Measurements from ENCODE around the gene SBNO2. TPM values are rescaled to one million over a fixed set of nuclear protein-coding genes. Genes with fewer than 3 reads are reported as not detected.
A peak's percentile ranks its signal among the peaks of the same experiment; 100 is the strongest.

Gene SBNO2
- total RNA-seq, 2 donors from 2014 or later: 65.5 to 77.1 TPM

DNA sequence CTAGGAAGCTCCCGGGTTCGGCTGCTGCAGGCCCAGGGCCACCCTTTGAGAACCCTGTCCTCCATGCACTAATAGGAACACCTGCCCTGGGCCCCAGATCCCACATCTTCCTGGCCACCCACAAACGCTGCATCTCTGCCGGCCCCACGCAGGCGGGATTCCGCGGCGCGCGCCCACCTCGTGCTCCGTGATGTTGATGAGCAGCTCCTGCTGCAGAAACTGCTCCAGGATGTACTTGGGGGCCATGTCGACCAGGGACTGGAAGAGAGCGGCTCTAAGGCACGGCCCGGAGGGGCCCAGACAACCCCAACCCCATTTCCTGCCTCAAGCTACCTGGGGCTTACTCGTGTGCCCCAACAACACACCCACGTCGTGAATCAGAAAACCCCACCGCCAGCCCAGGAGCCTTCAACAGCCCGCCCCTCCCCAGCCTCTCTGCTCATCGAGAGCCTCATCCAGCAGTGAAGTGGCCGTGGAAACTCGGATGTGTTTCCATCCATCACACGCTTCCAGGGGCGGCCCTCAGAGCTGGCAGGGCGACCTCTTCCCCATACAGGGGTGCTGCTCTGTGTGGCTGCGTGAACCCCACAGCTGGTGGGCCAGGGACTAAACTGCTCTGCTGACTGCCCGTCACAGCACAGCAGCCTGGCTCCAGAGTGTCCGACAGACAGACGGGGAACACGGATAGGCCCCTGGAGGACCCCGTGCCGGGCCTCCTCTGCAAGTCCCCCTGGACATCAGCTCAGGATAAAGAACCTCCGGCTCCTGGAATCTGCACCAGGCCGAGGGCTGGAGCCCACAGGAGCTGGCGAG, 83.1 kb downstream of the SBNO2 start:
- no peak overlapping the region for H3K9ac ChIP-seq (ENCODE audit: low read depth in 2 of 2, low read length in 2 of 2)
- no peak overlapping the region for H3K4me3 ChIP-seq
- H3K27ac ChIP-seq: no peak overlapping the region
- TF ChIP-seq, protein P1, sequence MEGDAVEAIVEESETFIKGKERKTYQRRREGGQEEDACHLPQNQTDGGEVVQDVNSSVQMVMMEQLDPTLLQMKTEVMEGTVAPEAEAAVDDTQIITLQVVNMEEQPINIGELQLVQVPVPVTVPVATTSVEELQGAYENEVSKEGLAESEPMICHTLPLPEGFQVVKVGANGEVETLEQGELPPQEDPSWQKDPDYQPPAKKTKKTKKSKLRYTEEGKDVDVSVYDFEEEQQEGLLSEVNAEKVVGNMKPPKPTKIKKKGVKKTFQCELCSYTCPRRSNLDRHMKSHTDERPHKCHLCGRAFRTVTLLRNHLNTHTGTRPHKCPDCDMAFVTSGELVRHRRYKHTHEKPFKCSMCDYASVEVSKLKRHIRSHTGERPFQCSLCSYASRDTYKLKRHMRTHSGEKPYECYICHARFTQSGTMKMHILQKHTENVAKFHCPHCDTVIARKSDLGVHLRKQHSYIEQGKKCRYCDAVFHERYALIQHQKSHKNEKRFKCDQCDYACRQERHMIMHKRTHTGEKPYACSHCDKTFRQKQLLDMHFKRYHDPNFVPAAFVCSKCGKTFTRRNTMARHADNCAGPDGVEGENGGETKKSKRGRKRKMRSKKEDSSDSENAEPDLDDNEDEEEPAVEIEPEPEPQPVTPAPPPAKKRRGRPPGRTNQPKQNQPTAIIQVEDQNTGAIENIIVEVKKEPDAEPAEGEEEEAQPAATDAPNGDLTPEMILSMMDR (IDR thresholded peaks at IDR 0.05): no peak
- DNase-seq: no peak
- H3K4me1 ChIP-seq: peaks cover 13% of the 10 kb centered on the region
- H3K9me3 ChIP-seq: no peaks in the 10 kb centered on the region
- H3K36me3 ChIP-seq: peaks cover 5% of the 10 kb centered on the region
- intact Hi-C loops (cut with DNase I): no loop called here
- H3K27me3 ChIP-seq: no peaks in the 10 kb centered on the region

DNA sequence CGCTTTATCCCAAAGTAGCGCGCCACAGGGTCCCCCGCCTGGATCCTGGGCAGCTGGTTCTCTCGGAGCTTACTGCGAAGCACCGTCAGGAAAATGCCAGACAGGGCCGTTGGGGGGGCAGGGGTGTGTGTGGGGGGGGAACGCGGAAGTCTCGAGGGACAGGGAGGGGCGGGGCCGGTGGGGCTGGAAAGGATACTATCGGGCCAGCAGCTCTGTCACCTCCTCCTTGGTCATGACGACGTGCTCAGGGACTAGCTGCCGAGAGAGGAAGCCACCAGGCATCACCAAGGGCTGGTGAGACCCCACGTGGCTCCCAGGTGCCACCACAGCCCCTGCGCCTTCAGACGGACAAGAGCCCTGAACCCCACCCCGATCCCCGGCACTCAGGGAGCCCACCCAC, 84.2 kb downstream of the SBNO2 start:
- Histone ChIP-seq H3K36me3 (peaks cover 5% of the 10 kb centered on the region), H3K9me3 (no peaks in the 10 kb centered on the region), H3K4me1 (peaks cover 8% of the 10 kb centered on the region), H3K27me3 (no peaks in the 10 kb centered on the region), H3K4me3 (no peak overlapping the region), H3K27ac (no peak overlapping the region), H3K9ac (ENCODE audit: low read depth in 2 of 2, low read length in 2 of 2) (no peak overlapping the region)
- TF ChIP-seq, protein P1 (IDR thresholded peaks at IDR 0.05): no peak
- intact Hi-C loops (cut with DNase I): no loop called here
- no peak for DNase-seq

DNA sequence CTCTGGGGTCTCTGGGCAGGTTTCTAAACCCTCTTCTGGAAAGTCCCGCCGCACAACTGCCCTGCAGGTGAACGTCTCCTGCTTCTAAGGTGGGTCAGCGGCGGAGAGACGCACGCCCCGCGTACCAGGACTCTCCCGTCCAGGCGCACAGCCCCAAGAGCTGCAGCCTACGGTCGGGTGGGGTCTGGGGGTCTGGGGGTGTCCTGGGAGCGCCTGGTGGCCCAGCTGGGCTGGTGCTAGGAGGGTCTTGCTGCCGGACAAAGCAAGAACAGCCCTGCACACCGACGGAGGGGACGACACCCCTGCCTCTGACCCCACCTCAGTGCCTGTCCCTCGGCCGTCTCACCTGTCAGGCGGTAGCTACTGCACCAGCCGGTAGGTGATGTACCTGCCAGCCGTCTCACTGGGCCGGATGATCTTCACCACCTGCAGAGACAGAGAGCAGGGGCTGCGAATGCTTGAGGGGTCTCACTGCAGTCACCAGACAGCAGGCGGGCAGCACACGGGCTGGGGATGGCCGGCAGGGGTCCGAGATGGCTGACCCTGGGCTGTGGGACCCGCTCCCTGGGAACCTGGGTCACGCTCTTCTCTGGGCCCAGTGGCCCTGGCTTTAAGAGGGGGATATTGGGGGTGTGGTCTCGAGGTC, 84.8 kb downstream of the SBNO2 start:
- DNase-seq: no peak
- no peak overlapping the region for H3K4me3 ChIP-seq
- TF ChIP-seq, protein P1 (IDR thresholded peaks at IDR 0.05): no peak
- H3K4me1 ChIP-seq: peaks cover 7% of the 10 kb centered on the region
- peaks cover 5% of the 10 kb centered on the region for H3K36me3 ChIP-seq
- H3K27ac ChIP-seq: no peak overlapping the region
- no peak overlapping the region for H3K9ac ChIP-seq (ENCODE audit: low read depth in 2 of 2, low read length in 2 of 2)
- intact Hi-C loops (cut with DNase I): no loop called here
- no peaks in the 10 kb centered on the region for H3K9me3 ChIP-seq
- H3K27me3 ChIP-seq: no peaks in the 10 kb centered on the region

DNA sequence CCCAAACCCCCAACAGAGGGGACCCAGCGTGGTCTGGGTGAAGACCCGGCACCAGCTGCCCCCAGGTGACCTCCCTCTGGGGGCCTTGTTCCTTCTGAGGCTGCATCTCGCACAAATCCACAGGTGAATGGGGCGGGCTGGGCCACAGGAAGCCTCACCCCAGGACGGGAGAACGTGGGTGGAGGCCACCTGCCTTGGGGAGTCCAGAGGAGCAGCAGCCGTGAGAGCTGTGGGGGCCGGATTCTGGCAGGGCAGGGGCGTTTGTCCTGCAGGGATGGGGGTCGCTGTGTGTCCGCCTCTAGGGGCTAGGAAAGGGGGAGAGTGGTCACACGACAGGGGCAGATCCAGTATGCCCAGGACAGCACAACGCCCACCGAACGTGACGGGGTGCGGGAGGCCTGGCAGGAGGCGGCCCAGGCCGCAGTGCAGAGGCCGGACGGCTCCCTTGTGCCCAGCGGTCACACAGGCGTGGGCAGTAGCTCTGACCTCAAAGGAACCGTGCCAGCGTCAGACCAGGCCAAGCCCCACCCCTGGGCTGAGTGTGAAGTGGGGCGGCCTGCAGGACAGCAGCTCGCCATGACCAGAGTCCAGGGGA, 85.6 kb downstream of the SBNO2 start:
- intact Hi-C loops (cut with DNase I): no loop called here
- peak overlapping the region; percentile 5 to 24 for H3K9ac ChIP-seq (ENCODE audit: low read depth in 2 of 2, low read length in 2 of 2)
- no peak overlapping the region for H3K4me3 ChIP-seq
- peaks cover 5% of the 10 kb centered on the region for H3K36me3 ChIP-seq
- no peaks in the 10 kb centered on the region for H3K4me1 ChIP-seq
- peak overlapping the region; percentile 41 for H3K27ac ChIP-seq
- TF ChIP-seq, protein P1 (IDR thresholded peaks at IDR 0.05): no peak
- H3K27me3 ChIP-seq: no peaks in the 10 kb centered on the region
- DNase-seq: no peak
- H3K9me3 ChIP-seq: no peaks in the 10 kb centered on the region

DNA sequence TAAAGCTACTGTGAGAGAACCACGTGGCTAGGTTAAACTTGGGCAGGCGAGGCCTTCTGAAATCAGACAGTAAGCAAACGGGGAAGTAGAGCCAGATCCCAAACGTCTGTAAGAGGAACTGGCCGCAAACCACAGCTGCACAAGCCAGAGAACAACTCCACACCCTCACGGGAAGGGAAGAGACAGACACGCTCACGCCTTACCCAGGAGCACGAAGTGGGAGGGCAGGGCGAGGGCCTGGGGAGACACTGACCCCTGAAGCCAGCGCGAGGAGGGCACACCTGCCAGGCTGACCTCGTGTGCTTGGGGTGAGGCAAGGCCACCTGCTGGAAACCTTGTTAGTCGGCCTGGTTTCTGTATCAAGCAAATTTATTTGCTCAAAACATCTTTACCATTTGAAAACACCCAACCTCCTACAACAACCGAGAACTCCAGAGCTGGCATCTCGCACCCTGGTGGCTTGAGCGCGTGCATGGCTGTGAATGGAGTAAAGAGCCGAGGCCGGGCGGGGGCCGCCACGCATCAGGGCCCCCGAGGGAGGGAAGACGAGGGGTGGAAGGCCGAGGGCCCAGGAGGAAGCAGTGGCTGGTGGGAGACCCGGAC, 86.2 kb downstream of the SBNO2 start:
- H3K27ac ChIP-seq: peak overlapping the region; percentile 41
- H3K27me3 ChIP-seq: no peaks in the 10 kb centered on the region
- peak overlapping the region; percentile 5 to 24 for H3K9ac ChIP-seq (ENCODE audit: low read depth in 2 of 2, low read length in 2 of 2)
- intact Hi-C loops (cut with DNase I): no loop called here
- no peak overlapping the region for H3K4me3 ChIP-seq
- H3K36me3 ChIP-seq: peaks cover 5% of the 10 kb centered on the region
- no peaks in the 10 kb centered on the region for H3K9me3 ChIP-seq
- TF ChIP-seq, protein P1 (IDR thresholded peaks at IDR 0.05): no peak
- no peak for DNase-seq
- no peaks in the 10 kb centered on the region for H3K4me1 ChIP-seq

All from colonic mucosa (tissue), 4 donors.